HG03060 (cell line): ENCODE results near the gene PHKG1.
A peak's percentile ranks its signal among the peaks of the same experiment; 100 is the strongest.
"Not testable (repeated sequence)": the region's sequence is repeated elsewhere in the genome, so short reads cannot be mapped to it uniquely, and the experiment has no call there.

Source experiments
- ATAC-seq: cut with Tn5 transposase; IDR thresholded peaks from one replicate; pipeline ENCODE4 v1.9.1; 2021; ENCODE audit warnings: low read depth, moderate number of reproducible peaks; ENCODE audit not compliant: unreplicated experiment

PHKG1 gene

GRCh38 chr7:56086761-56087160, 6.0 kb downstream of the PHKG1 start:
- no peak for ATAC-seq

GRCh38 chr7:56083150-56083785, 9.5 kb downstream of the PHKG1 start:
- ATAC-seq, result no peak

GRCh38 chr7:56081626-56082340, 11.0 kb downstream of the PHKG1 start:
- no peak for ATAC-seq

- ATAC-seq, result not testable (repeated sequence)
Observed at GRCh38 chr7:56080726-56081435, 11.9 kb downstream of the PHKG1 start.

GRCh38 chr7:56079450-56080185, 13.1 kb downstream of the PHKG1 start:
- no peak for ATAC-seq

GRCh38 chr7:56078196-56078595, 14.6 kb downstream of the PHKG1 start:
- no peak for ATAC-seq

GRCh38 chr7:56077681-56078080, 15.1 kb downstream of the PHKG1 start:
- ATAC-seq, result no peak

- peak; percentile 63 for ATAC-seq
Observed at GRCh38 chr7:56074371-56074791, 18.4 kb downstream of the PHKG1 start.

- ATAC-seq, result not testable (repeated sequence)
Observed at GRCh38 chr7:56066376-56066775, 26.4 kb downstream of the PHKG1 start.

GRCh38 chr7:56063882-56064625, 28.7 kb downstream of the PHKG1 start, which contains the start of gene SUMF2:
TSS of gene SUMF2 (plus strand) at chr7:56064286. CDS start at chr7:56064312, 26 bp downstream.
- ATAC-seq, result peak; percentile 78

- ATAC-seq, result no peak
Observed at GRCh38 chr7:56063500-56063881, 29.3 kb downstream of the PHKG1 start.

- no peak for ATAC-seq
Observed at GRCh38 chr7:56062382-56062781, 30.4 kb downstream of the PHKG1 start.

- ATAC-seq, result no peak
Observed at GRCh38 chr7:56053993-56054392, 38.8 kb downstream of the PHKG1 start.

GRCh38 chr7:56053379-56053778, 39.4 kb downstream of the PHKG1 start:
- ATAC-seq, result no peak

GRCh38 chr7:56051339-56052191, 41.2 kb downstream of the PHKG1 start, which contains the start of the genes CCT6A and PSPH:
TSS of gene CCT6A (plus strand) at chr7:56051765. CDS start at chr7:56051849, 84 bp downstream.
TSS of gene PSPH (minus strand) at chr7:56051444. CDS start at chr7:56021212, 30,232 bp downstream.
- ATAC-seq, result peak; percentile 89

- no peak for ATAC-seq
Observed at GRCh38 chr7:56051053-56051338, 41.8 kb downstream of the PHKG1 start.

GRCh38 chr7:56048763-56049162, 44.0 kb downstream of the PHKG1 start:
- not testable (repeated sequence) for ATAC-seq

GRCh38 chr7:56048245-56048644, 44.5 kb downstream of the PHKG1 start:
- ATAC-seq, result no peak

- ATAC-seq, result not testable (repeated sequence)
Observed at GRCh38 chr7:56047446-56048116, 45.2 kb downstream of the PHKG1 start.
